Glutamatergic neuron (in vitro differentiated cells): Measurements from ENCODE around the gene DAGLA. TPM values are rescaled to one million over a fixed set of nuclear protein-coding genes. Genes with fewer than 3 reads are reported as not detected.
A peak's percentile ranks its signal among the peaks of the same experiment; 100 is the strongest.

Experiments used
- DNase-seq: peaks from one replicate; pipeline ENCODE4 v3.0.0; 2022
- H3K27ac Mint-ChIP-seq: one replicate; pipeline ENCODE4 v1.8.0; 2020; ENCODE audit warnings: mild to moderate bottlenecking, mixed read lengths, inconsistent platforms; ENCODE audit not compliant: unreplicated experiment
- H3K27me3 Mint-ChIP-seq: one replicate; pipeline ENCODE4 v1.8.0; 2020; ENCODE audit warnings: mild to moderate bottlenecking, moderate library complexity, mixed read lengths, inconsistent platforms; ENCODE audit not compliant: unreplicated experiment
- H3K36me3 Mint-ChIP-seq: one replicate; pipeline ENCODE4 v1.8.0; 2020; ENCODE audit warnings: mild to moderate bottlenecking, mixed read lengths, inconsistent platforms; ENCODE audit not compliant: unreplicated experiment
- H3K4me1 Mint-ChIP-seq: one replicate; pipeline ENCODE4 v1.8.0; 2020; ENCODE audit warnings: mild to moderate bottlenecking, low read depth, mixed read lengths, inconsistent platforms; ENCODE audit not compliant: unreplicated experiment
- H3K4me3 Mint-ChIP-seq: one replicate; pipeline ENCODE4 v1.8.0; 2020; ENCODE audit warnings: mild to moderate bottlenecking, mixed read lengths, inconsistent platforms; ENCODE audit not compliant: unreplicated experiment
- H3K9me3 Mint-ChIP-seq: one replicate; pipeline ENCODE4 v1.8.0; 2020; ENCODE audit warnings: mild to moderate bottlenecking, moderate library complexity, mixed read lengths, inconsistent platforms; ENCODE audit not compliant: unreplicated experiment
- total RNA-seq: library from RNA; stranded (reverse); fragmentation: NEBNext Ultra II Directional; extraction: Animal tissue kit (Norgen Biotek cat#: 25700); gene quantifications from one replicate; pipeline ENCODE4 v1.2.1, GENCODE V29; 2021; ENCODE audit not compliant: unreplicated experiment
- TF ChIP-seq, protein P1 (sequence below): fragments of 200-600 bp; sonication (generic); IDR thresholded peaks from one replicate; pipeline ENCODE4 v1.5.0; 2021; ENCODE audit not compliant: partially characterized antibody, unreplicated experiment

Gene DAGLA
- total RNA-seq, 1 donor from 2014 or later, result 9.6 TPM

DNA sequence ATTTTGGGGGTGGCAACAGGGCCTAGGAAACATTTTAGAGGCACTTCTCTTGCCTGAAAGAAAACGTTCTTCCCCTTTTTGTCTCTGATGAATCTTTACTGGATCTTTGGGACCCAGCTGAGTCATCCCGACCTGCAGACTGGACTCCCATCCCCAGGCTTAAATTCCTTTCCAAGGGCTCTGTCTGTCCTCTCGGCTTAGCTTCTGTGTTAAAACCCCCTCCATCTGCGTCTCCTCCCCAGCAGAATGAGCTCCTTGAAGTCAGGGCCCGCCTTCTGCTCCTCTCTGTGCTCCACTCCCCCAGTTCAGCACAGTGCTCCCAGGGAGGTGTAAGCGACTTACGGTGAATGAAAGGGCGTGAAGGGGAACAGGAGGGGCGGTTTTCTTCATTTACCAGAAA lies 895 bp upstream of the DAGLA start:
- Mint-ChIP-seq H3K36me3 (no peaks in the 10 kb centered on the region), H3K27ac (no peak overlapping the region), H3K27me3 (peaks cover 8% of the 10 kb centered on the region), H3K4me3 (peak overlapping the region; percentile 44), H3K4me1 (peaks cover 27% of the 10 kb centered on the region), H3K9me3 (peaks cover 16% of the 10 kb centered on the region)
- TF ChIP-seq, protein P1, sequence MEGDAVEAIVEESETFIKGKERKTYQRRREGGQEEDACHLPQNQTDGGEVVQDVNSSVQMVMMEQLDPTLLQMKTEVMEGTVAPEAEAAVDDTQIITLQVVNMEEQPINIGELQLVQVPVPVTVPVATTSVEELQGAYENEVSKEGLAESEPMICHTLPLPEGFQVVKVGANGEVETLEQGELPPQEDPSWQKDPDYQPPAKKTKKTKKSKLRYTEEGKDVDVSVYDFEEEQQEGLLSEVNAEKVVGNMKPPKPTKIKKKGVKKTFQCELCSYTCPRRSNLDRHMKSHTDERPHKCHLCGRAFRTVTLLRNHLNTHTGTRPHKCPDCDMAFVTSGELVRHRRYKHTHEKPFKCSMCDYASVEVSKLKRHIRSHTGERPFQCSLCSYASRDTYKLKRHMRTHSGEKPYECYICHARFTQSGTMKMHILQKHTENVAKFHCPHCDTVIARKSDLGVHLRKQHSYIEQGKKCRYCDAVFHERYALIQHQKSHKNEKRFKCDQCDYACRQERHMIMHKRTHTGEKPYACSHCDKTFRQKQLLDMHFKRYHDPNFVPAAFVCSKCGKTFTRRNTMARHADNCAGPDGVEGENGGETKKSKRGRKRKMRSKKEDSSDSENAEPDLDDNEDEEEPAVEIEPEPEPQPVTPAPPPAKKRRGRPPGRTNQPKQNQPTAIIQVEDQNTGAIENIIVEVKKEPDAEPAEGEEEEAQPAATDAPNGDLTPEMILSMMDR, result no peak
- no peak for DNase-seq

- peaks cover 16% of the 10 kb centered on the region for H3K9me3 Mint-ChIP-seq
- peaks cover 4% of the 10 kb centered on the region for H3K36me3 Mint-ChIP-seq
- H3K27me3 Mint-ChIP-seq, result peaks cover 14% of the 10 kb centered on the region
- peak overlapping the region; percentile 82 for H3K4me3 Mint-ChIP-seq
- H3K4me1 Mint-ChIP-seq, result peaks cover 22% of the 10 kb centered on the region
- no peak for DNase-seq
- no peak overlapping the region for H3K27ac Mint-ChIP-seq
- TF ChIP-seq, protein P1, result no peak
Observed at GRCh38 chr11:61680622-61681221, 531 bp downstream of the DAGLA start.

- TF ChIP-seq, protein P1, result no peak
- Mint-ChIP-seq H3K36me3 (peaks cover 4% of the 10 kb centered on the region), H3K9me3 (peaks cover 9% of the 10 kb centered on the region), H3K4me3 (no peak overlapping the region), H3K27me3 (peaks cover 14% of the 10 kb centered on the region), H3K27ac (peak overlapping the region; percentile 49), H3K4me1 (peaks cover 12% of the 10 kb centered on the region)
- peak; percentile 61 for DNase-seq
Observed at GRCh38 chr11:61682093-61682732, 2.0 kb downstream of the DAGLA start.

DNA sequence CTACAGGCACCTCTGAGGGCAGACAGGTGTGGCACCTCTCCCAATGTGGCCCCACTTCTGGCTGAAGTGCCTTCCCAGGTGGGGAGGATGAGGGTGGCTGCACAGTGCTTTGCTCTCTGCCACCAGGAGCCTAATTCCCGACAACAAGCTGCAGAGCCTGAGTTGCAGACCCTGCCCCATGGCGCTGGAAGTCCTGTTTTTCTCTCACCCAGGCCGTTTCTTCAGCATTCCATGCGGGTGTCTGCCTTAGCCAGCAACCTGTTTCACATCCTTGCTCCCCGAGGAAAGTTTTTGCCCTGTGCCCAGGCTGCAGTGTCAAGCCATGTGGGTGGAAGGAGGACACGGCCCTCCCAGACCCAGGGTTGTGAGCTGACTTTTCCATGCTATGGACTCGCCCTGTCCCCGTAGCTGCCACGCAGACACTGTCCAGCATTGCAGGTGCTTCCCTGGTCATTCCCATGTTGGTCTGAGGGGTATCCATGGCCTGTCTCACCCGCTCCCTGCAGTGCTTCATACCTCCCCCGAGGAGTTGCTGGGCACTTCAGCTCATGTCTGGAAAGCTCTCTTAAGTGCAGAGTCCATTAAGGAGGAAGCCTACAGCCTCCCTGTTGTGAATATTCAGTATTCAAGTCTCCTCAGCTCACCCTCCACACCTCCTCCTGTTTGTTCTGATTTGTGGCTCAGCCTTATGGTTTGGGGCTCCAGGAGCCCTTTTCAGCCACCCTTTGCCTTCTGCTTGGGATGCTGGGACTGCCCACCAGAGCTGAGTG lies 2.9 kb downstream of the DAGLA start:
- no peak for DNase-seq
- Mint-ChIP-seq H3K27me3 (peaks cover 17% of the 10 kb centered on the region), H3K4me3 (no peak overlapping the region), H3K9me3 (peaks cover 14% of the 10 kb centered on the region), H3K4me1 (peaks cover 18% of the 10 kb centered on the region), H3K36me3 (peaks cover 4% of the 10 kb centered on the region), H3K27ac (no peak overlapping the region)
- TF ChIP-seq, protein P1, result no peak
